GM12892 (cell line): ENCODE results near the gene BSCL2.
"Not testable (repeated sequence)": the region's sequence is repeated elsewhere in the genome, so short reads cannot be mapped to it uniquely, and the experiment has no call there.

ENCODE experiments used
- POLR2A ChIP-seq: IDR thresholded peaks from 2 replicates; pipeline ENCODE4 v1.6.1; 2011; ENCODE audit warnings: low read depth, low read length, control low read depth
- POLR2AphosphoS5 ChIP-seq: IDR thresholded peaks from 2 replicates; pipeline ENCODE4 v1.6.1; 2011; ENCODE audit warnings: low read depth, low read length, control low read depth
- TAF1 ChIP-seq: IDR thresholded peaks from 2 replicates; pipeline ENCODE4 v1.6.1; 2011; ENCODE audit warnings: low read depth, mild to moderate bottlenecking, control low read depth, low read length, borderline replicate concordance

GRCh38 chr11:62730076-62730475 is 22.9 kb upstream of the BSCL2 start:
- TF ChIP-seq POLR2A, TAF1, POLR2AphosphoS5: not testable (repeated sequence)
